ENCODE measurements around the gene VPS37C.
"Not testable (repeated sequence)": the region's sequence is repeated elsewhere in the genome, so short reads cannot be mapped to it uniquely, and the experiment has no call there.

VPS37C gene

DNA sequence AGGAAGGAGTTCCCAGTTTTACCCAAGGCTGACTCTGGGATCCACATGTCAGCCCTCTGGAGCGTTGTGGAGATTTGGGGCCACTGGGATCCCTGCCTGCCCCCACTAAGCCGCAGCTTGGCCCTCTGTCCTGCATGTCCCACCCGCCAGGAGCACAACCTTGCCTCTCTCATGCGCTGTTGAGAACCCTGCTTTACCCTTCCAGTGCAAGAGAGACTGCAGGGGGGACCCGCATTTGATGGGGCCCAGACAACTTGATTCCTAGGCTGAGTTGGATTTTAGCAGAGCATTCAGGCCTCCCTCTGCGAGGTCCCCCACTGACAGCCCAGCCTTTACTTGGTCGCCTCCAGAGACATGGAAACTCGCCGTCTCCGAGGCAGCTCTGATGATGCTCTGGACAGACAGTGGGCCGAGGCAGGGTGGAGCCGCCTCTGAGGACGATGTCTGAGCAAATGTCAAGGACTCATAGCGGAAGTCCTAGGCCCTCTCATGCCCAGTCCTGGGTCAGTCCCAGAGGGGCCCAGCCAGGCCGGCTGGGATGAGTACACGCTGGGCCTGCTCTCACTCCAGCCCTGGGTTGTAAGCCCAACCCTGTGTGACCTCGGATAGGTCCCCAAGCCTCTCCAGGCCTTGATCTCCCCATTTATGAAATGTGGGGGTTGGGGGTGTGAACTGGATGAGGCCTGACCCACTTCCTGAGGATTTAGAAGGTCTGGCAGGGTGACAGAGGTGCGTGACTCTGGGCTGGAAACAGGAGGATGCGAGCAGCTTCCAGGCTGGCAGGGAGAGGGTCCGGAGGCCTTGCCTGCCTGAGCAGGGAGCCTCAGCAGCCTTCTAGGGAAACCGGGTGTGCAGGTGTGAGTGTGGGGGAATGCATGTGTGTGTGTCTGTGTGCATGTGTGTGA is 58.3 kb downstream of the VPS37C start:
- TF ChIP-seq ZFX (IDR thresholded peaks at IDR 0.05; ENCODE audit: borderline replicate concordance), result no peak
- TF ChIP-seq CTCF (IDR thresholded peaks at IDR 0.05), result no peak
- H3K27ac ChIP-seq, result no peak overlapping the region

DNA sequence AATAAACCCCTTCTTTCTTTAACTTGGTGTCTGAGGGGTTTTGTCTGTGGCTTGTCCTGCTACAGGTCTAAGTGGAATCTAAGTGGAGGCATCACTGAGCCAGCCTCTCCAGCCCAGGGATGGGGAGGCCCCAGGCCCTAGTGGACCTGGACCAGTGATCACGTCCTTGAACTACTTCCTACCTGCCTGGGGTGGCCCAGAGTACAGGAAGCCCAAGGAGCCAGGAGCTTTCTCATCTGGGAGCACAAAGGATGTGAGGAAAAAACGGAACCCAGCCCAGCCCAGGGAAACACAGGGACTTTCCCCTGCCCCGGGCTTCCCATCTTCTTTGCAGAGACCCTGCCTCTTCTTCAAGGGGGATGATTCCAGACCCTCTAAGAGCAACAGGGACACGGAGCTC is 62.4 kb downstream of the VPS37C start:
- TF ChIP-seq CTCF (IDR thresholded peaks at IDR 0.05) (no peak), ZFX (IDR thresholded peaks at IDR 0.05; ENCODE audit: borderline replicate concordance) (no peak)
- no peak overlapping the region for H3K27ac ChIP-seq

- not testable (repeated sequence) for H3K27ac ChIP-seq
Measured at GRCh38 chr11:61098261-61098660, 63.0 kb downstream of the VPS37C start.

GRCh38 chr11:61095021-61095420 is 66.2 kb downstream of the VPS37C start:
- H3K27ac ChIP-seq, result no peak overlapping the region
- TF ChIP-seq ZFX (IDR thresholded peaks at IDR 0.05; ENCODE audit: borderline replicate concordance) (no peak), CTCF (IDR thresholded peaks at IDR 0.05) (no peak)

- H3K27ac ChIP-seq, result not testable (repeated sequence)
Measured at GRCh38 chr11:61094167-61094566, 67.1 kb downstream of the VPS37C start.

GRCh38 chr11:61092908-61093763 is 68.1 kb downstream of the VPS37C start:
- TF ChIP-seq CTCF (IDR thresholded peaks at IDR 0.05) (no peak), ZFX (IDR thresholded peaks at IDR 0.05; ENCODE audit: borderline replicate concordance) (no peak)
- no peak overlapping the region for H3K27ac ChIP-seq

DNA sequence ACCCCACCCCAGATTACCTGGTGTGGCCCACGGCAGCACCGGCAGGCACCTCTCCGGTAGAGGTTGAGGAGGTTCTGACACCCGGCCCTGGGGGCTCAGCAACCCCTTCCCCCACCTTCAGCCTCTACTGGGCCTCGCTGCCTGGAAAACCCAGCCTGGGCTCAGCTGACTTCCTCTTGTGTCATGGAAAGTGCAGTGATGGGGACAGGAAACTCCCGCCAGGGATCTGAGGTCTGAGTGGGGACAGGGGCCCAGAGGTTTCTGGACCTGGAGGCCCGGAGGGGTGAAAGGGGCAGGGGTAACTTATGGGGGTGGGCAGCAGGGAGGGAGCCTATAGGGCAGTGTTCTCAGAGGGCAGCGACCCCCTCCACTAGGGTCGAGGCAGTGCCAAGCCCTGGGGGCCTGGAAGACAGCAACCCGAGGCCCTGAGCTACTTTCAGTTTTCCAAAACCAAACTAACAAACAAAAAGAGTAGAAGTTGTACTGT is 68.9 kb downstream of the VPS37C start:
- no peak for TF ChIP-seq CTCF (IDR thresholded peaks at IDR 0.05)
- no peak for TF ChIP-seq ZFX (IDR thresholded peaks at IDR 0.05; ENCODE audit: borderline replicate concordance)
- no peak overlapping the region for H3K27ac ChIP-seq

Data from 22Rv1 (cell line).